Activated CD4-positive, alpha-beta T cell treated with anti-CD3 and anti-CD28 coated beads, Interleukin-2, Interleukin-6, amounts not matched to agents 100 ng/mL and 50 ng/mL, durations not matched to agents 16 hours and 8 hours (primary cell): ENCODE results near the gene NT5DC4.

Source experiments
- DNase-seq: peaks from one replicate; pipeline ENCODE4 v3.0.0-alpha.2; 2020

NT5DC4 gene

DNA sequence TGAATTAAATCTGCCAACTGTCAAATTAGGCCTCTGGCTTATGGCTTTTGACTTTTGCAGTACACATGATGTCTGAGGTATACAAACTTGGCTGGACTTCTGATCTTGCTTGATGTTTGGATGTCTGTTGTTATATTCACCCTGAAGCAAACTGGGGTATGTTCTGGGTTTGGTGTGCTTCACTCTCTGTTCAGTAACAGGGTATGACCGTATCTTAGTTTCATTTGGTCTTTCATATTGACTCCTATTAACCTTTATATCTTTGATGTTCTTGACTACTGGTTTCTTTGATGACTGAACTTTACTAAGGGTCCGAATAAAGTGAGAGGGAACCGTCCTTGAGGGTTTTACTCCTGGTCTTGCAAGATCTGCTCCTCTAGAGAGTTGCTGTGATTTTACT is 35.4 kb downstream of the NT5DC4 start:
- no peak for DNase-seq

DNA sequence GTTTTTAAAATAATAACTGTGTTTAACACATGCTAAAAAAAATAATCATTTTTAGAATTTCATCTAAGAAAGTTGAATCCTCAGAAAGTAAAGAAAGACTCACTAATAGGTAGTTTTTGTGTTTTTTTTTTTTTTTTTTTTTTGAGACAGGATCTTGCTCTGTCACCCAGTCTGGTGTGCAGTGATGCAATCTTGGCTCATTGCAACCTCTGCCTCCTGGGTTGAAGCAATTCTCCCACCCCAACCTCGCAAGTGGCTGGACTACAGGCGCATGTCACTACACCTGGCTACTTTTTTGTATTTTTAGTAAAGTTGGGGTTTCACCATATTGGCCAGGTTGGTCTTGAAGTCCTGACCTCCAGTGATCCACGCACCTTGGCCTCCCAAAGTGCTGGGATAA is 36.4 kb downstream of the NT5DC4 start:
- no peak for DNase-seq

DNA sequence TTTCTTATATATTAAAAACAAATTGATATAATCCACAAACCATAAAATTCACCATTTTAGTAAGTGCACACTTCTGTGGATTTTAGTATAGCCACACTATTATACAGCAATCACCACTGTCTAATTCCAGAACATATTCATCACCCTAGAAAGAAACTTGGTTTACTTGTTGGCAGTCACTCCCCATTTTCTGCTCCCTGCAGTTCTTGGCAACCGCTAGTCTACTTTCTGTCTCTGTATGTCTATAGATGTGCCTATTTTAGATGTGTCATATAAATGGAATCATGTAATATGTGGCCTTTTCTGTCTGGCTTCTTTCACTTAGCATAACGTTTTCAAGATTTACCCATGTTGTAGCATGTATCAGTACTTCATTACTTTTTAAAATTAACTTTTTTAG is 37.9 kb downstream of the NT5DC4 start:
- no peak for DNase-seq

GRCh38 chr2:112760149-112760548 is 39.3 kb downstream of the NT5DC4 start:
- DNase-seq: no peak

GRCh38 chr2:112762276-112762675 is 41.5 kb downstream of the NT5DC4 start:
- no peak for DNase-seq

GRCh38 chr2:112764071-112765044 is 43.5 kb downstream of the NT5DC4 start, which contains the start of gene CKAP2L:
CKAP2L (minus strand) TSS chr2:112764609; CDS start chr2:112764598, 11 bp downstream.
- peak; percentile 99 for DNase-seq

GRCh38 chr2:112765251-112765650 is 44.4 kb downstream of the NT5DC4 start:
- DNase-seq: no peak

DNA sequence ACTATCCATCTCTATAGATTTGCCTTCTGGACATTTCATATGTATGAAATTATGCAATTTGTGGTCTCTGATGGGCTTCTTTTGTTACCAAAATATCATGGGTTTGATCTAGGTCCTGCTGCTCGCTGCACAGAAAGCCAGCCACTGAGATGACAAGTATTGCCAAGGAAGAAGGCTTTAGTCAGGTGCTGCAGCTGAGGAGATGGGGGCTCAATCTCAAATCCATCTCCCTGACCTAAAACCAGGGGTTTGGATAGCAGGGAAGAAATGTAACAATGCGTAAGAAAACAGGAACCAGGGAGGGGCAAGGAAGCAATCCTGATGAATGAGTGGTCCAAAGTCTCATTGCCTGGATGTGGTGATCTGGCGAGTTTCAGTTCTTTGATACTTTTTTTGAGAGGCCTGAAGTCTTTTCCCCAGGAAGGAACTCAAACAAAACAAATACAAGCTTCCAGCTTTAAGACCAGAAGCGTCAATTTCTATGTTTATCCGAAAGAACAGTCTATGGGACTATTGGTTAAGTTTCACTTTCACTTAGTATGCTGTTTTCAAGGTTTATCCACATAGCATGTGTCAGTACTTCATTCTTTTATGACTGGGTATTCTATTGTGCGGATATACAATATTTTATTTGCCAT is 47.0 kb downstream of the NT5DC4 start:
- no peak for DNase-seq

DNA sequence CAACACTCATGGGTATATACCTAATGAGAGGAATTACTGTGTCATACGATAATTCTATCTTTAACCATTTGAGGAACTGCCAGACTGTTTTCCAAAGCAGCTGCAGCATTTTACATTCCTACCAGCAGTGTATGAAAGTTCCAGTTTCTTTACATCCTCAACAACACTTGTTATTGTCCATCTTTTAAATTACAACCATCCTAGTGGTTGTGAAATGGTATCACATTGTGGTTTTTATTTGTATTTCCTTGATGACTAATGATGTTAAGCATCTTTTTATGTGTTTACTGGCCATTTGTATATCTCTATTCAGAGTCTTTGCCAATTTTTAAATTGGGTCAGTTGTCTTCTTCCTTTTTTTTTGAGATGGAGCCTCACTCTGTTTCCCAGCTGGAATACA is 47.6 kb downstream of the NT5DC4 start:
- no peak for DNase-seq

DNA sequence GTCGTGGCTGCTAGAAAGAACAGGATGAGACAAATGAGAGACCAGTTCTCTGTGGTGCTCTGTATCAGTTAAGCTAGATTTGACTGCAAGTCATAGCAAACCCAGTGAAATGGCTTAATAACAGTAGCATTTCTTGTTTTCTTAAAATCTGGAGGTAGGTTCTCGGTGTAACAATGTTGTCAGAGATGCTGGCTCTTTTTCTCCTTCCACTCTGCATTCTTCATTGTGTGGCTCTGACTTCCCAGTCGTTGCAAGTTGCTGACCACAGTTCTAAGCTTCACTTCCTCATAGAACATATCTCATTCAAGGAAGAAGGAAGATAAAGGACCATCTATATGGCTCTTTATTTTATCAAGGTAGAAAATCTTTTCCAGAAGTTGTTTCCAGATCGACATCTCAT is 51.5 kb downstream of the NT5DC4 start:
- DNase-seq: no peak

- no peak for DNase-seq
Measured at GRCh38 chr2:112772911-112773475, 52.2 kb downstream of the NT5DC4 start.

DNA sequence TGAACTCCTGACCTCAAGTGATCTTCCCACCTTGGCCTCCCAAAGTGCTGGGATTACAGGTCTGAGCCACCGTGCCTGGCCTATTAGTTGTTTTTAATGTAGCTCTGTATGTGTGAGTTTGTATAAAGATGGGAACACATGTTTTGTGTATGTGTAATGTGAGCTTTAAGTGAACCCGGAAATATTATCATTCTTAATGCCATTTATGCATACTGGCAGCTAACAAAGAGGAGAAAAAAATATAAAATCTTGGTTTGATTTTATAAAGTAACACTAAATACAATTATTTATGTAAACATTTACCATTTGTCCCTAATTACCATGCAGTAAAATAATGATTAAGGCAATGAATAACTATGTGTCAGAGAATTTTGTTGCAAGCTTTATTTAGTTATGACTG is 52.7 kb downstream of the NT5DC4 start:
- DNase-seq: no peak

DNA sequence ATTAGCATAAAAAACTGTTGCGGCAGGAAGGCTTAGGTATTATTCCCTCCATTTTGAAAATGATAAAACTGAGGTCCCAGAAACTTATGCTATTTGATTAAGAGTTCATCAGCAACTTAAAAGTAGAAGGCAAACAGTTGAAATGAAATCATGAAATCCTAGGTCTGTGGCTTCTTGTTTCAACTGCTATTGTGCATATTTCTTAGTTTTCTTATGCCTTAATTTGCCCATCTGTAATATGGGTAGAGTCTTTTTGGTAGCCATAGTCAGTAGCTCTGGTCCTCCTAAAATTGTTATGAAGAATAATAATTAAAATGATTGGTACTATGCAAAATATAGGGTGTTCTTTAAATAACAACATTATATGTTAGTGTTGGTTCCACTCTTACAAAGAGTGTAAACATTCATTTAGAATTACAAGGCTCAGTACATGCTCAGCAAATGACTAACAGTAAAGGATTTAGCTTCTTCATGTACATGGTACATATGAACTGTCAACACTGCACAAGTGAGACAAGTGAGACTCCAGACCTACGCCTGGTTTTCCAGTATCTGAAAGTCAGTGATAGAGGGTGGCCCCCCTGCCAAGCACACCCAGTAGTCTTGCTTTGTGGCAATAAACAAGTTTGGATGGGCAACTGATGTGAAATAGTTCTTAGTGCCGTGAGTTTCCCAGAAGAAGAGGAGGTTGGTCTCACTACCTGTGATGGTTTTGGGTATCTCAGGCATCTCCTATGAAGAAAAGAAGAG is 53.9 kb downstream of the NT5DC4 start:
- no peak for DNase-seq

DNA sequence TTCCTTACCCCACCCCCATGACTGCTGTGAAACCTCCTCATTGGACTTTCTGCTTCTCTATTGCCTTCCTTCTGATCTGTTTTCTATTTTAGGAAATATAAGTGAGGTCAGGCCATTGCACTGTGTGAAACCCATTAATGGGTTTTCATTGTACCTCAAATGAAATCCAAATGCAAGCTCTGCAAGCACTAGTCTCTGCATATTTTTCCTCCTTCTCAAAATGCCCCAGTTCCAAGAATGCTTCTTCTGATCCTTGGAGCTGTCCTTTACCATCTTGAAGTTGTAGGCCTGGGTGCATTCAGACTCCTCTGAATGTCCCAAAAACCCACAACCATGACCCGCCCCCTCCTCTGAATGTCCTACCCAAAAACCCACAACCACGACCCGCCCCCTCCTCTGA is 55.3 kb downstream of the NT5DC4 start:
- no peak for DNase-seq

DNA sequence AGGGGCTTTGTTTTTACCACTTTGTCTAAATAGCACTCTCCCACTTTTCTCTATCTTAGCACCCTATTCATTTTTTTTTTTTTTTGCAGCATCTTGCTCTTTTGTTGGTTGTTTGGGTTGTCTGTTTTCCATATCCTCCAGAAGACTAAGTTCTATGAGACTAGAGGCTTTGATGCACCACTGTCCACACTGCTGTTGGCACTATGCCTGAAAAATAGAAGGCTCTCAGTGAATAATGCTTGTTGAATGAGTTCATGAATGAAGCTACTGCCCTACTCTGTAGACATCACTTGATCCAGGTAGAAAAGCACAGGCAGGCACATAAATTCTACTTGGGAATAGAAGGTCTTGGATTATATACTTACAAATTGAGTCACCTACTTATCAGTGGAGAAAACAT is 56.2 kb downstream of the NT5DC4 start:
- DNase-seq: no peak

DNA sequence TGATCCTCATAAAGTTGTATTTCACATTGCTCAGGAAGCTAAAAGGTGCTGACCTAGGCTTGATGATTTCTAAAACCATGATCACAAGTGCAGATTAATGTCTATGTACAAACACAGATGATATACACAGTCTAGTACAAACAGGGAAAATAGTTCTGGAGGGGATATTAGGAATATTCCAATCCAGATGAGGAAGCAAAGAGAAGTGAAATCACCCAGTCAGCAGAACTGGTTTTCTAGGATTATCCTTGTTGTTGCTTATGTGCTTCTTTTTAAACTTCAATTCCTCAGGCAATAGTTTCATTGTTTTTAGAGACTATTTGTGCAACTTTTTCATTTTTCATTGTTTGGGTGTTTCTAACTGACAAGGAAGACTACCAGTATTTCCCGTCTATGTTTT is 58.8 kb downstream of the NT5DC4 start:
- no peak for DNase-seq

GRCh38 chr2:112782234-112782799 is 61.5 kb downstream of the NT5DC4 start:
- no peak for DNase-seq

- DNase-seq: no peak
Measured at GRCh38 chr2:112783187-112783714, 62.4 kb downstream of the NT5DC4 start.

DNA sequence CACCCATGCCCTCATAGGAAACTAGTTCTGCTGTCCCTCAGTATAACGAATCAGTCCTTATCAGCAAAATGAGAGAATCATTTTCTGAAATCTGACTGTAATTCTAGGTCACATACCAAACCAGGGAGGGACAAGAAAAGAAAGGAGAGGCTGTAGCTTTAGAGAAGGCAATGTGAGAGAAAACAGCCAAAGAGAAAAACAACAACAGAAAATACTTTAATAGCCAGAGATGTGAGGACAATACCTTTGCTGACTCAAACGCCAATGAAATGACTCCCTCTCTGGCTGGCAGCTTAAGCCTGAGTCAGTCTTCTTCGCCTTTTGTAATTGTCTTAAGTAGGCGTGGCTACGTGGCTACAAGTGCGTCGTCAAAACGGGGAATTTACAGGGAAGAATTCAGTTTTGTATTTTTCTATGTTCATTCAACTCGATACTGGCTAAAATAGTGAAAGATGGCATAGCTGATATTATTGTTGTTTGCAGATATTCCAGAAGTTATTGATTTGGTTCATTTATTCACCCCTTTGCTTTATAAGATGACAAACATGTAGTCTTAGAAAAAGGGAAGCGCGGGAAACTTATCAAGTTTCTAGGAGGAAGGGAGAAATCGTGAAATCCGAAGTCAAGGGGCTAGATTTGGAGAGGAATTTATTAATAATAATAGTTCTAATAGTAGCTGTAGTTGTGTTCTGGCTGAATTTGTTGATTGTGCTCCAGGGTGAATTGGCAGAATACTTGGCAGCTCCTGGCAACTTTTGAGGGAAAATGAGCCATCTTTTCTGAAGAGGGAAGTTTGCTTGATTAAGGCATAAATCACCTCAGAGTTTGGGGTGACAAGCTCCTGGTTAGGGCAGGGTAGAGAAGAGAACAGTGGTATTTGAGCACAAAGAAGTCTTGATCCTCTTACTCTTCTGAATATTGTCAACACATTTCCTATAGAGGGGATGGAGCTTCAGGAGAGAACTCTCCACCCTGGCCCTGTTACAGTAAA is 63.7 kb downstream of the NT5DC4 start, which contains the start of gene IL1A:
Gene IL1A, minus strand, starts transcription at position 295 of the 991 bp plus-strand sequence. CDS start 723 bp downstream, outside the sequence.
- peak; percentile 38 for DNase-seq

DNA sequence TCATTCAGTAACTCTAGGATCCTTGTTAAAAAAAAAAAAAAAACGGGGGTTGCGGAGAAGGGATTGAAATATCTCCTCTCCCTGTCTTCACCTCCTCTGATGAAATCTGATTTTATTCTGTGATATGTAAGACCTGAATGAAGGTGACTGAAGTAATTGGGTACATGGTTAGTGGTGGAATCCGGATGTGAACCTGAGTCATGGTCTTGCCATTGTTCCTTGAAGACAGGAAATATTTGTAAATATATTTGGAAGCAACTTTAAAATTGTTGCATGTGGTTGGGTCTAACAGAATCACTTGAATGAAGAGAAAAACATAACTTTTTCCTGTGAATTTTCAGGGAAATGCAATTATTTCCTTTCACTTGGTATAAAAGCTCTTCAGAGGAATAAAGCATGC is 66.5 kb downstream of the NT5DC4 start:
- no peak for DNase-seq
